GM18526 (cell line): ENCODE measurements around the gene PRKN.

Experiments
- POLR2A ChIP-seq: IDR thresholded peaks from 3 replicates; pipeline ENCODE4 v1.6.1; 2011; ENCODE audit not compliant: insufficient read length; ENCODE audit errors: extremely low read depth

PRKN gene

DNA sequence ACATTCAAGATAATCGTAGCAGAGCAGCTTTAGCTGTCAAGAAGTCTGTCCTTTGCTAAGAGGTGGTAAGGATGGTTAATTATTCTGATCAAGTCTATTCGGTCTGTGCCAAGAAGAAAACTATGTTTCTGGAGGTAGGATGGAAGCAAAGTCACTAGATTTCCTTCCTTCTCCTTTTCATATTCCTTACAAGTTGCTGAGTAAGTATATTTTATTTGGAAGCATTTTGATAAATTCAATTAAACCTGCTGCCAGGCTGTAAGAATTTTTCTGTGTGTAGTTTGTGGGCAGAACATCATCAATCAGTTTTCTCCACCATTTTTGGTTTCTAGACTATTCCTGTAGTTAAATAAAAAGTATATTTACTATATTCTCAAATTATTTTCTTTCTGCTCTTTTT lies 311.3 kb downstream of the PRKN start:
- no peak for TF ChIP-seq POLR2A

DNA sequence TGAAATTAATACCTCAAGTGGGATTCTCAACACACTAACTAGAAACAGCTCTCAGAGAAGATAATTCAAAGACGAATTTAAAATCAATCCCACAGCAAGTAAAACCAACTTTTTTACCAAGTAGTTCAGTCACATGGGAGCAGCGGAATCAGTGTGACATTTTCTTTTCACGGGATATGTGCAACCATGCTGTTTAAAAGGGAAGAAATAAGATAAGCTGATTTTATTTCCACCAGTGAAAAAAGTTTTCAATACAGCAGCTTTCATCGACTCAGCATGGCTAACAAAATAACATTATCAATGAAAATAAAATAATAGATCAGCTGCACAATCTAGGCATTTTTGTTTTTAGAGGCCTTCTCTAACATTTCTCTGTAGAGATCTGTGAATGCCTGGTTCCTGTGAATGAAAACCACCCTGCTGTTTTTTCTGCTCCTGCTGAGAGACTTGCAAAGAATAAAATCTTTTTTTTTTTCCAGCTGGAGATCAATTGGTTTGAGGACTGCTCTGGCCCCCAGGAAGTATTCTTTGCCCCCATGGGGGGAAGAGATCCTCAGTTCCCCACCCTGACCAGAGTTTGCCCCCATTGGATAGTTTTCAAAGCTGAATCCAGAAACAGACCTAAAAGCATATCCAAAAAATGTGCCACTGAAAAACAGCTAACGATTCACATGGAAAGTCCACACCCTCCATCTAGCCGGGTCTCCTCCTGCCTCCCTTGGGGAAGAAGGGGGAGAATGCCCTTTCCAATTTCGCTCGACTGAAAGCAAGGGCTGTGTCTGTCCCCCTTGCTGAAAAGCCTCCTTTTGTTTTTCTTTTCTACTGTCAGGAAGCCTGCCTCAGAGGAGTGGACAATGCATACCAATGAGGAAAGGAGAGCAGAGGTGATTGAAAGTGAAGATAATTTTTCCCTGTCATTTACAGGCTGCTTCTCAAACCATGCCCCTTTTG lies 317.6 kb downstream of the PRKN start:
- no peak for TF ChIP-seq POLR2A

DNA sequence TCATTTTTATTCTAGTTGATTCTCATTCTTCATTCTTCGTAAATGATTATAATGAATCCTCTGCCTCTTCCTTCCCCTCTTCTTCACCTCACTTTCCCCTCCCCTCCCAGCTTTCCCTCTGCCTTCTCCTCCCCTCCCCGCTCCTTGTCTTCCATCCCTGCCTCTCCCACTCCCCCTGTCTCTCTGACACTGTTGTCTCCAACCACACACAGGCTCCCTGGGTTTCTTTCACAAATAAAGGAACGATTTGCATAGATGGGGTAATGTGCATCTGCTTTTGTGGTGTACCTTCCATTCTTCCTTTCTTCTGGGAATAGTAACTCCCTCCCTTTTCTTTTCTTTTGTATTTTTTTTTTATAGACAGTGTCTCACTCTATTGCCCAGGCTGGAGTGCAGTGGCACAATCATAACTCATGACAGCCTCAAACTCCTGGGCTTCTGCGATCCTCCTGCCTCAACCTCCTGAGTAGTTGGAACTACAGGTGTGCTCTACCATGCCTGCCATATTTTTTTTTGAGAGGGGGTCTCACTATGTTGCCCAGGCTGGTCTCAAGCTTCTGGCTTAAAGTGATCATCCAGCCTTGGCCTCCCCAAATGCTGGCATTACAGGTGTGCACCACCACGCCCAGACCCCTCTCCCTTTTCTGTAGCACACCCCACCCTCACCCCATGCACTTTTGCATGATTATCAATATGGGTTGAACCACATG lies 318.6 kb downstream of the PRKN start:
- no peak for TF ChIP-seq POLR2A

DNA sequence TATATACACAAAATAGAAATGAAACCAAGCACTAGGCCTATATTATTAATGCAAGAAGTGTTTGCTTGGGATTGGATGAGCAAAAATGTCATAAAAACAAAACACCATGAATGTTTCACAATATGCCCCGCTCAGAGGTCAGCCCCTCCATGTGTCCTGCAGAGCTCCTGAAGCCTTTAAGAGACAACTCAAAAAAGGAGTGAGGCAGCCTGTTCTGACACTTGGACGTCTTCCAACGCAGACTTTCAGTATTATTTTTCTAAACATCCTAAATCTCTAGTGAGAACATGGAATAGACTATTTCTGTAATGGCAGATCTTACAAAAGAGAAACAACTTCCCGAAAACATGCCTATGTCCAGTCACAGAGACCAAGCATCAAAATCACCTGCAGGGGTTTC lies 322.6 kb downstream of the PRKN start:
- no peak for TF ChIP-seq POLR2A

DNA sequence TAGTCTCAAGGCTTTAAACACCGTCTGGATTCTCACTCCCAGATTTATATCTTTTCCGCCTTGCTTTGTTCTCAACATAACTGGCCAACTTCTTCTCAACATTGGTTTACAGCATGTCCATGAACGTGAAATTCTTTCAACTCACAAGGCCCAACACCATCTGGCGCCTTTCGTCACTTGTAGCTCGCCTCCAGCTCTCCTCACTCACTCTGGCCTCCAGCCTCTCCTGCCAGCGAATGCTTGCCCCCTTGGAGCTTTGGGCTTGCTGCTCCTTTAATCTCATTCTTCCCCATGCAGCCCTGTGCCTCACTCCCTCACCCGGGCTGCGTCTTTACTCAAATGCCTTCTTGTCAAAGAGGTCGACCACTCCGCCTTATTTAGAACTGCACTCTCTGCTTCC lies 324.5 kb downstream of the PRKN start:
- TF ChIP-seq POLR2A: no peak

DNA sequence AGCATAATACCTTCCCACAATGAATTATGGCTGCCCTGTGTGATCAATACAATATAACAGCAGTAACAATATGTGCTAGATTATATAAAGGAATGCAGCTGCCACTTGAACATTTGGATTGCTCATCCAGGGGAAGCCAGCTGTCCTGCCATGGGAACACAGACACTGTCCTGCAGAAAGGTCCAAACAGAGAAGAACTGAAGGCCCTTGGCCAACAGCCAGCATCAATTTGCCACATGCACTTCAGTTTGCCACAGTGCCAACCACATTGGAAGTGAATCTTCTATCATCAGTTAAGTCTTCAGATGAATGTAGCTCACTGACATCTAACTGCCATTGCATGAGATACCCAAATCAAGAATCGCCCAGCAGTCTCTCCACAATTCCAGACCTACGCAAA lies 332.4 kb downstream of the PRKN start:
- TF ChIP-seq POLR2A: no peak

DNA sequence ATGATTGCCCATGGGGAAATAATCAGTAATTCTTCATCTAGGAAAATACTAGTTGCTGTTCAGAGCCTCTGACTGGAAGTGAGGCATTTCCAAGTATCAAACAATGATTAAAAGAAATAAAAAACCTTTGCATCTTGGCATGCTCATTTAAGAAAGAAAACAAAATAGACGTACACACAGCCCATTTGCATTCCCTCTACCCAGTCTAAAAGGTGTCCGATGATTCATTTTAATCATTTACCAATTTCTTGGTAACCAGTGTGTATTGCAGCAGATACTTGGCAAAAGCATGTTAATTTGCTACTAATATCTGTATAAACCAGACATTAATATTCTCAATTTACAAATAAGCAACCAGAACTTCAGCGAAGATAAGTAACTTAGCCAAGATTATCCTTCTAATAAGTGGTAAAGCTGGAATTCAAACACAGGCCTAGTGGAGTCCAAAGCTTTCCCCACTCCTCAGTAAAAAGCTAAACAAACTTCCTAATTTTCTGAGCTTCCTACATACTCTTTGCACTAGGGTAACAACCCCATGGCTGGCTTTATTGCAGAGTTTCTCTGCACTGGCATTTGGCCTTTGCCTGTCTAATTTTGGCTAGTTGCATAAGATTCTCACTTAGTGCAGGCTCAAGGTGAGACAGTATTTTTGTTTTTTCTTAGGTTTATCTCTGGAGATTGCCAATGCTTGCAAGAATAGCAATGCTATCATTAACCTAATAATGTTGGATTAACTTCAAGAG lies 338.1 kb downstream of the PRKN start:
- no peak for TF ChIP-seq POLR2A

DNA sequence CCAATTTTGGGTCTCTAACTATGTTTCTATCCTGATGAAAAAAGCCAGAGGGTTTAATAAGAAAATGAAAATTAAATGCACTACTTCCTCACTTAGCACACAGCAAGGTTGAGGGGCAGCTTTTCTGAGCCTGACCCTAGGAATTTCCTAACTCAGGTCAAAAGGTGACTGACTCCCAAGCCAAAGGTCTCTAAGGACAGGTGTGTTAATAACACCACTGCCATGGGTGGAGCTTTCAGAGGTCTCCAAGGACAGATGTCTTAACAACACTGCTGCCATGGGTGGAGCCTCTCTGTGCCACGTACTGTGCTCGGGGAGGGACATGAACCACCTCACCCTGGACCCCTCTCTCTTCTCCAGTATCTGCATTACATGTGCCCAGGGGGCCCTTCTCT lies 339.2 kb downstream of the PRKN start:
- no peak for TF ChIP-seq POLR2A

DNA sequence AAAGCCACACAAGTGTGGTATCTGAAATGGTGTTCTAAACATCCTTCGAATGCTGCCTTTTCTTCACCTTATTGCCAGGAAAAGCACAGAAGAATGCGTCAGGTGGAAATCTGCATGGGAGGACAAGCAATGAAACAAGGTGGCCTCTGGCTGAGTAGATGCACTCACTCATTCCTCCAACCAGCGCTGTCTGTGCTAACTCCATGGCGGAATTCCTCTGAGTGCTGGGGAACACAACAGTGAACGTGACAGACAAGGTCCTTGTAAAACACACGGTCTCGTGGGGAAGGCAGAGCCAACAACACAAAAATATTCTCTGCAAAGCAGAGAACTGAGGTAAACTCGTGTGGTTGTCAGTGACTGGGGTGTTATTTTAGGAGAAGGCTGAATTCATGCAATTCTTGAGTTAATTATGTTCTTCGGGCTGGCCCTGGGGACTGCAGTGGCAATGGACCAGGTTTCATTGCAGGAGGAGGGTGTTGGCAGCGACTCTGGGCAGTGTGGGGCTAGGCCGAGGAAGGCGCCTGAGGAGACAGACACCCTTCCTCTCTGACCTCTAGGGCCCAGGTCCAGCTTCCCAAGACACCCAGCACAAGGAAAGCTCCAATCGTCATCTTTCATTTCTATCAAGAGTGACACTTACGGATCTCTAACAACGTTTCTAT lies 339.7 kb downstream of the PRKN start:
- TF ChIP-seq POLR2A: no peak

DNA sequence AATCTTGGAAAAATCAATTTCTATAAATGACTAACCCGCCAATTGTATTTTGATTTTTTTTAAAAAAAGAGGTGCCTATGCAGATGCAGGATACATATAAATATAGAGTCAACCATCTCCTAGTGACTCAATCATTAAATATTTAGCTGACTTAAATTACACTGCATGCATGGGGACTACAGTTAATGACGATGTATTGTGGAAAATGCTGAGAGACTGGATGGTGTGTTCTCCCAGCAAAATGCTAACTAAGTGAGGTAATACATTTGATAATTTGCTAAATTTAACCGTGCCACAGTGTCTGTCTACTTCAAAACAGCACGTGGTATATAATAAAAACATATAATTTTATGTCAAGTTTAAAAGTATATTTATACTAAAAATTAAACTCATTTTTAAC lies 341.6 kb downstream of the PRKN start:
- no peak for TF ChIP-seq POLR2A

DNA sequence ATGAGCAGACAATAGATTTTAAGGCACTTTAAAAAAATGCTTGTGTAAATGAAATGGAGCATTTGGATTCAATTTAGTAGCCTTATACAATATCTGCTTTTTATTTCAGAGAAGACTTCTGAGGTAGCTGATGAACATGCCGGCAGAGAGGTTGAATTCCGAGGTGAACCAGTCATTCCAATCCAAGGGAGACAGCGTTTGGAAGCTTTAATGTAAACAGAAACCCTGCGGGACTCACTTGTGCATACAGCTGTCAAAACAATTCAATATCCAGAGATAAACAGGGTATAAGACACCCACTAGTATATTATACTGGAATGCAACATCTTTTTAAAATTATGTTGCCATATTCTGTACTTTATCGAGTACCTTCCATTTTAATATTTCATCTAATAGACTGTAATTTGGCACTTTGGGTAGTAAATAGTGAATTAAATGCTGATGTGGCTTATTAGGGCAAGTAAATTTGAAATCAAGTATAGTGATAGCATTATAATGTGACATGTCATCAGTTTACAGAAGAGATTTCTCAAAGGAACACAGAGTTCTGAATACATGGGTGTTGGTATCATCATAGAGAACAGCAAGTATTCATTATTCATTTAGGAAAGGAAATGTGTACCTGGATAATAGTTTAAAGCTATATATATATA lies 347.7 kb downstream of the PRKN start:
- no peak for TF ChIP-seq POLR2A

DNA sequence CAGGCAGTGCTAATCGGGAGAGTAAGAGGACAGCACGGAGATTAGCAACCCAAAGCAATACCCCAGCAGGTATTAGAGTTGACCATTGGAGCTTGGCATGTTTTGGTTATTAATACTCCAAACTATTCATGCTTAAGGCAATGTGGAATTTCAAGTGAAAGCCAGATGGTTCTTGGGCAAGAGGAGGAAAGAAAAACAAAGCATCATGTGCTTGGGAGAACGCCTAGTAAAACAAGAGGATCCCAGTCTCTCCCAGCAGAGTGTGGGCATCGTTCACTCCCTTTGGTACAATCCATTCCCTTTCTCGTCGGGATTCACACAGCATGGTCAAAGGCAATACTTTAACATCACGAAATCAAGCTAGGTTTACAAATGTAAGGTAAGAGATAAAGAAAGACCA lies 349.8 kb downstream of the PRKN start:
- no peak for TF ChIP-seq POLR2A

DNA sequence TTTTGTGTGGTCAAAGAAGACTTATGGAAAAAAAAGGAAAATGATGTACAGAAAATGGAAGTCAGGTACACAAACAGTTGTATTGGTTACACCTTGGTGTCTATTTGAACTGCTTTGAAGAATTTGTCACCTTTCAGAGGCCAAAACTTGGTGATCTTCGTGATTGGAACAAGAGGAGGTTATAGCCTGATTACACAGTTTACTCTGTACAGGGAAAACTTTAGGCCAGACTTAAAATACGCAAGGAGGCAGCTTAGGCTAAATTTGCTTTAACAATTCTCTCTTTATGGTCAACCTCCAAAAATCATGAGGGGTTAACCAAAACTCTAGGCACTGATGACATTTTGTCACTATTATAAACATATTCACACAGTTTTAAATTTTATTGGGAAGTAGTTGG lies 353.7 kb downstream of the PRKN start:
- no peak for TF ChIP-seq POLR2A

DNA sequence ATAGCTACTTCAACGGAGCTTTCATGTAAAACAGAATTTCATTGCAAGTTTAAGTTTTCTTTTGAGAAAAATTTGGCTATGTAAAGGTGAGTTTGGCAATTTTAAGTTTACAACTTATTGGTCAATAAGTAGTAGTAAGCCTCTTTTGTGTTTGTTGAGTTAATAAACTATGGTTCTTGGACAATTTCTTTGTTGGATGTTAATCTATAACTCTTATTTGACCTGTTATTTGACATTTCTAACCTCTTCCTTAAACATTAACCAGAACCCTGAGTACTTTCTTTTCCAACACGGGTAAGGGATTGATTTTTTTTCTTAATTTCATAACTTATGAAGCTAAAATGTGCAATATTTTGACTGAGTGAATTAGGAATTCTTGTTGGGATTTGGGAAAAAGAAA lies 354.4 kb downstream of the PRKN start:
- TF ChIP-seq POLR2A: no peak

DNA sequence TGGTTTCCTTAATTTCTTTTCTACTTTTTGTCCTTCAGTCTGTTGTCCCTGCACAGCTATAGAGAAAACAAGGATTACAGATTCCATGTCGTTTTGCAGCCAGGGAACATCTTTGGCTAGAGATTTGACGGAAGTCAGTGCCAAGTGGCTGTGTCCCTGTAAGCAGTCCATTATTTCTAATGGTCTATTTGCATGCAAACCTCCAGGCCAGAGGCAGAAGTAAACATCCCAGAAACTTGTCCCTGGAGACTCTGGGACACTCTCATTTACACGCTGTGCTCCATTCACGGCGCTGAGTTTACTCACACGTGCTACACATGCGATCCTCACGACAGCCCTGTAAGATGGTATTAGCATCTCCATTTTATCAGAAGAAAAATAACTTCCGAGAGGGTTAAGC lies 355.5 kb downstream of the PRKN start:
- no peak for TF ChIP-seq POLR2A
